Prostate gland (tissue), 1 donor: ENCODE results near the gene PCSK1.

Source experiments
- POLR2A ChIP-seq: fragments of 450-650 bp; IDR thresholded peaks from one replicate; pipeline ENCODE4 v1.6.1; 2016; ENCODE audit warnings: antibody characterized with exemption, mild to moderate bottlenecking
- POLR2AphosphoS5 ChIP-seq: sonication (generic); formaldehyde crosslinking; IDR thresholded peaks from one replicate; pipeline ENCODE4 v1.6.1; 2017; ENCODE audit warnings: antibody characterized with exemption

DNA sequence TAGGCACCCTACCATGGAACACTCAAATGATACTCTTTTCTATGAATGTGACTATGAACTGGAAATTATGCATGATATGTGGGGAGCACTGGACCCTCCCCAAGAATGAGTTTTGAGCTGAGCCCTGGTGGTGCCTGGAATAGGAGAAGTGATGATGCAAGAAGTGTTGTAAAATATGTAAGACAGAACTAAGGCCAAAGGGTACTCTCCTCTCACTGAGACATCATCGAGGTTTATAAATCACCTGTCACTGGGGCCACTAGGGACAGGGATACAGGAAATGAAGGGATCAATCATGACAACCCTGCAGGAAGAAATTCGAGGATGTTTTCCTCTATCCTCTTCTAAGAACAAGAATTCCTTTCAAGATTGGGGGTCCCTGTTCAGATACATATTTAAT lies 45.4 kb downstream of the PCSK1 start:
- TF ChIP-seq POLR2A (no peak), POLR2AphosphoS5 (no peak)
